Karpas-422 (cell line): ENCODE measurements around the gene BORCS6. TPM values are rescaled to one million over a fixed set of nuclear protein-coding genes. Genes with fewer than 3 reads are reported as not detected.

Experiments used
- DNase-seq: peaks from one replicate; pipeline ENCODE4 v3.0.0-alpha.2; 2015
- H2AFZ ChIP-seq: fragments of 200-600 bp; sonication (generic); 2 replicates; pipeline ENCODE4 v1.6.1; 2014; ENCODE audit warnings: antibody characterized with exemption, low read length, mixed read lengths
- H3K27ac ChIP-seq: fragments of 200-600 bp; sonication (generic); 2 replicates; pipeline ENCODE4 v1.5.1; 2014; ENCODE audit warnings: mild to moderate bottlenecking, low read length, moderate library complexity
- H3K27me3 ChIP-seq: fragments of 200-600 bp; sonication (generic); 2 replicates; pipeline ENCODE4 v1.6.1; 2014; ENCODE audit warnings: low read length, mixed read lengths
- H3K36me3 ChIP-seq: fragments of 200-600 bp; sonication (generic); 2 replicates; pipeline ENCODE4 v1.6.1; 2014; ENCODE audit warnings: low read length, mixed read lengths; ENCODE audit not compliant: insufficient read depth
- H3K4me1 ChIP-seq: fragments of 200-600 bp; sonication (generic); 2 replicates; pipeline ENCODE4 v1.6.1; 2014; ENCODE audit warnings: mild to moderate bottlenecking, low read length, mixed read lengths
- H3K4me2 ChIP-seq: fragments of 200-600 bp; sonication (generic); 2 replicates; pipeline ENCODE4 v1.6.1; 2014; ENCODE audit warnings: low read length, low read depth, mild to moderate bottlenecking; ENCODE audit not compliant: poor library complexity, severe bottlenecking
- H3K4me3 ChIP-seq: fragments of 200-600 bp; sonication (generic); 2 replicates; pipeline ENCODE4 v1.5.1; 2014; ENCODE audit warnings: mild to moderate bottlenecking, antibody characterized with exemption, low read length, mixed read lengths
- H3K79me2 ChIP-seq: fragments of 200-600 bp; sonication (generic); 2 replicates; pipeline ENCODE4 v1.6.1; 2014; ENCODE audit warnings: mild to moderate bottlenecking, low read length, mixed read lengths
- H3K9ac ChIP-seq: fragments of 200-600 bp; sonication (generic); 2 replicates; pipeline ENCODE4 v1.6.0; 2014; ENCODE audit warnings: low read length
- H3K9me2 ChIP-seq: fragments of 200-600 bp; sonication (generic), shearing (Covaris generic); replicated peaks from 2 replicates; pipeline ENCODE4 v1.6.0; 2014; ENCODE audit warnings: mild to moderate bottlenecking, low read length, moderate library complexity; ENCODE audit not compliant: insufficient read depth
- H3K9me3 ChIP-seq: fragments of 300-700, 200-600 bp; sonication (generic); 2 replicates; pipeline ENCODE4 v1.6.1; 2014; ENCODE audit warnings: low read length, mixed read lengths
- H4K20me1 ChIP-seq: fragments of 200-600 bp; sonication (generic); 2 replicates; pipeline ENCODE4 v1.6.1; 2014; ENCODE audit warnings: mild to moderate bottlenecking, antibody characterized with exemption, low read length, low read depth; ENCODE audit not compliant: insufficient read depth
- total RNA-seq: library from RNA; depleted of rRNA; stranded (reverse); fragments of >200 nt; shearing (Covaris generic); gene quantifications from 2 replicates; pipeline ENCODE4 v1.2.3, GENCODE V29; 2014; ENCODE audit warnings: low replicate concordance

BORCS6 gene
- total RNA-seq, 1 experiment from 2014 or later = 10.3 TPM

GRCh38 chr17:8192070-8192815 lies 2.3 kb upstream of the BORCS6 start:
- peak overlapping the region; percentile 69 for H3K4me2 ChIP-seq
- no peaks in the 10 kb centered on the region for H3K36me3 ChIP-seq
- DNase-seq = peak; percentile 93
- peaks cover 12% of the 10 kb centered on the region; the same call in 1 of the 2 replicates for H4K20me1 ChIP-seq
- H3K27me3 ChIP-seq = no peaks in the 10 kb centered on the region
- H3K9ac ChIP-seq = peak overlapping the region; percentile 70
- peak overlapping the region; percentile 64 for H3K4me3 ChIP-seq
- H3K4me1 ChIP-seq = peaks cover 46% of the 10 kb centered on the region
- no peaks in the 10 kb centered on the region for H3K9me2 ChIP-seq
- peak overlapping the region; percentile 36; the same call in 1 of the 2 replicates for H2AFZ ChIP-seq
- peak overlapping the region; percentile 66 for H3K27ac ChIP-seq
- H3K79me2 ChIP-seq = peaks cover 21% of the 10 kb centered on the region
- no peaks in the 10 kb centered on the region for H3K9me3 ChIP-seq

GRCh38 chr17:8190506-8190905 lies 526 bp upstream of the BORCS6 start:
- H3K36me3 ChIP-seq = no peaks in the 10 kb centered on the region
- H3K9me2 ChIP-seq = no peaks in the 10 kb centered on the region
- H2AFZ ChIP-seq = peak overlapping the region; percentile 13; the same call in 1 of the 2 replicates
- H3K9me3 ChIP-seq = no peaks in the 10 kb centered on the region
- H3K4me3 ChIP-seq = peak overlapping the region; percentile 57; the same call in 1 of the 2 replicates
- peaks cover 12% of the 10 kb centered on the region; the same call in 1 of the 2 replicates for H4K20me1 ChIP-seq
- peaks cover 46% of the 10 kb centered on the region for H3K4me1 ChIP-seq
- no peak for DNase-seq
- H3K4me2 ChIP-seq = peak overlapping the region; percentile 74
- H3K79me2 ChIP-seq = peaks cover 21% of the 10 kb centered on the region
- H3K27ac ChIP-seq = peak overlapping the region; percentile 49
- peak overlapping the region; percentile 60 for H3K9ac ChIP-seq
- H3K27me3 ChIP-seq = no peaks in the 10 kb centered on the region

- Histone ChIP-seq H3K9ac (peak overlapping the region; percentile 83), H3K4me2 (peak overlapping the region; percentile 99), H3K9me2 (no peaks in the 10 kb centered on the region), H3K79me2 (peaks cover 21% of the 10 kb centered on the region), H3K27me3 (no peaks in the 10 kb centered on the region), H3K36me3 (no peaks in the 10 kb centered on the region), H3K27ac (peak overlapping the region; percentile 86), H3K4me3 (peak overlapping the region; percentile 73), H3K4me1 (peaks cover 47% of the 10 kb centered on the region), H2AFZ (0 out of 2 replicates have a peak overlapping the region, but pooled peaks have one; percentile 47), H3K9me3 (no peaks in the 10 kb centered on the region), H4K20me1 (peaks cover 12% of the 10 kb centered on the region; the same call in 1 of the 2 replicates)
- peak; percentile 58 for DNase-seq
Measured at GRCh38 chr17:8189041-8189710, 804 bp downstream of the BORCS6 start.

GRCh38 chr17:8188263-8188839 lies 1.6 kb downstream of the BORCS6 start:
- Histone ChIP-seq H3K4me1 (peaks cover 47% of the 10 kb centered on the region), H3K79me2 (peaks cover 21% of the 10 kb centered on the region), H3K4me2 (peak overlapping the region; percentile 99), H3K4me3 (peak overlapping the region; percentile 73), H3K9me3 (no peaks in the 10 kb centered on the region), H3K27ac (peak overlapping the region; percentile 86), H4K20me1 (peaks cover 12% of the 10 kb centered on the region; the same call in 1 of the 2 replicates), H3K27me3 (no peaks in the 10 kb centered on the region), H3K9ac (peak overlapping the region; percentile 83), H3K9me2 (no peaks in the 10 kb centered on the region), H2AFZ (no peak overlapping the region), H3K36me3 (no peaks in the 10 kb centered on the region)
- DNase-seq = peak; percentile 77

- H3K4me3 ChIP-seq = peak overlapping the region; percentile 73
- H3K4me1 ChIP-seq = peaks cover 45% of the 10 kb centered on the region
- DNase-seq = peak; percentile 99
- no peaks in the 10 kb centered on the region for H3K27me3 ChIP-seq
- H4K20me1 ChIP-seq = peaks cover 12% of the 10 kb centered on the region; the same call in 1 of the 2 replicates
- H2AFZ ChIP-seq = no peak overlapping the region
- peak overlapping the region; percentile 99 for H3K4me2 ChIP-seq
- H3K9me3 ChIP-seq = no peaks in the 10 kb centered on the region
- H3K9ac ChIP-seq = peak overlapping the region; percentile 83
- H3K9me2 ChIP-seq = no peaks in the 10 kb centered on the region
- H3K27ac ChIP-seq = peak overlapping the region; percentile 86
- H3K36me3 ChIP-seq = no peaks in the 10 kb centered on the region
- H3K79me2 ChIP-seq = peaks cover 21% of the 10 kb centered on the region
Measured at GRCh38 chr17:8187517-8188262, 2.3 kb downstream of the BORCS6 start.

- Histone ChIP-seq H3K36me3 (no peaks in the 10 kb centered on the region), H3K9ac (peak overlapping the region; percentile 73), H3K4me1 (peaks cover 38% of the 10 kb centered on the region)
Measured at GRCh38 chr17:8186787-8187516, 3.0 kb downstream of the BORCS6 start.

GRCh38 chr17:8186446-8186786 lies 3.6 kb downstream of the BORCS6 start:
- H3K9me3 ChIP-seq = no peaks in the 10 kb centered on the region
- H3K9ac ChIP-seq = peak overlapping the region; percentile 73
- no peaks in the 10 kb centered on the region for H3K36me3 ChIP-seq
- H3K79me2 ChIP-seq = peaks cover 21% of the 10 kb centered on the region
- no peaks in the 10 kb centered on the region for H3K9me2 ChIP-seq
- no peaks in the 10 kb centered on the region for H3K27me3 ChIP-seq
- DNase-seq = no peak
- H3K4me3 ChIP-seq = peak overlapping the region; percentile 73
- peak overlapping the region; percentile 99 for H3K4me2 ChIP-seq
- peak overlapping the region; percentile 86 for H3K27ac ChIP-seq
- H4K20me1 ChIP-seq = peaks cover 12% of the 10 kb centered on the region; the same call in 1 of the 2 replicates
- H3K4me1 ChIP-seq = peaks cover 34% of the 10 kb centered on the region
- peak overlapping the region; percentile 68 for H2AFZ ChIP-seq

More at GRCh38 chr17:8186787-8187516, 3.0 kb downstream of the BORCS6 start:
- no peaks in the 10 kb centered on the region for H3K9me2 ChIP-seq
- no peaks in the 10 kb centered on the region for H3K27me3 ChIP-seq
- DNase-seq = peak; percentile 98
- no peaks in the 10 kb centered on the region for H3K9me3 ChIP-seq
- peaks cover 12% of the 10 kb centered on the region; the same call in 1 of the 2 replicates for H4K20me1 ChIP-seq
- H3K4me3 ChIP-seq = peak overlapping the region; percentile 73
- peak overlapping the region; percentile 68 for H2AFZ ChIP-seq
- H3K79me2 ChIP-seq = peaks cover 21% of the 10 kb centered on the region
- peak overlapping the region; percentile 86 for H3K27ac ChIP-seq
- H3K4me2 ChIP-seq = peak overlapping the region; percentile 99
